ENCODE results near the gene CPED1. TPM values are rescaled to one million over a fixed set of nuclear protein-coding genes. Genes with fewer than 3 reads are reported as not detected.

CPED1 gene
- polyA plus RNA-seq, 1 donor from 2014 or later, result not detected

GRCh38 chr7:121327671-121328070, 339.2 kb downstream of the CPED1 start:
- H3K36me3 ChIP-seq (ENCODE audit: insufficient read depth, low read length), result no peaks in the 10 kb centered on the region
- TF ChIP-seq TAF1 (IDR thresholded peaks at IDR 0.05; ENCODE audit: low read depth) (no peak), MXI1 (conservative IDR thresholded peaks at IDR 0.05; ENCODE audit: poor library complexity, severe bottlenecking) (no peak), EZH2 (IDR thresholded peaks at IDR 0.05; ENCODE audit: borderline replicate concordance, insufficient read depth, low read length, poor library complexity, severe bottlenecking) (no peak), SMC3 (conservative IDR thresholded peaks at IDR 0.05; ENCODE audit: poor library complexity) (no peak), POLR2AphosphoS5 (IDR thresholded peaks at IDR 0.05) (no peak), REST (IDR thresholded peaks at IDR 0.05; ENCODE audit: borderline replicate concordance) (no peak), EP300 (conservative IDR thresholded peaks at IDR 0.05; ENCODE audit: poor library complexity, severe bottlenecking) (no peak), CTCF (IDR thresholded peaks at IDR 0.05; ENCODE audit: poor library complexity, severe bottlenecking) (no peak), RAD21 (conservative IDR thresholded peaks at IDR 0.05) (no peak)
- H3K9me2 ChIP-seq (ENCODE audit: insufficient read depth, low read length), result no peaks in the 10 kb centered on the region
- no peak overlapping the region for H3K9ac ChIP-seq (ENCODE audit: low read length)
- no peaks in the 10 kb centered on the region for H4K20me1 ChIP-seq (ENCODE audit: insufficient read depth)
- no peak overlapping the region for H3K27ac ChIP-seq (ENCODE audit: low read length)
- peaks cover 3% of the 10 kb centered on the region for H3K9me3 ChIP-seq (ENCODE audit: low read length)
- H3K27me3 ChIP-seq (ENCODE audit: insufficient read depth, low read depth, low read length), result peaks cover 51% of the 10 kb centered on the region
- H3F3A ChIP-seq (ENCODE audit: insufficient read depth, low read length, poor library complexity, severe bottlenecking), result no peaks in the 10 kb centered on the region
- H3K79me2 ChIP-seq (replicated peaks; ENCODE audit: insufficient read depth, low read length), result no peaks in the 10 kb centered on the region
- H2AFZ ChIP-seq (ENCODE audit: low read depth, low read length), result no peak overlapping the region
- no peak overlapping the region for H3K4me2 ChIP-seq (ENCODE audit: low read length)
- no peak overlapping the region for H3K4me3 ChIP-seq (ENCODE audit: low read length)

GRCh38 chr7:121328508-121329190, 340.1 kb downstream of the CPED1 start, which contains the start of gene WNT16:
Gene WNT16, plus strand, starts transcription at chr7:121329000. Its CDS starts 293 bp downstream, at chr7:121329293.
- no peak for TF ChIP-seq TAF1 (IDR thresholded peaks at IDR 0.05; ENCODE audit: low read depth)
- no peak for TF ChIP-seq EP300 (conservative IDR thresholded peaks at IDR 0.05; ENCODE audit: poor library complexity, severe bottlenecking)
- H3K9me2 ChIP-seq (ENCODE audit: insufficient read depth, low read length), result no peaks in the 10 kb centered on the region
- no peaks in the 10 kb centered on the region for H3K79me2 ChIP-seq (replicated peaks; ENCODE audit: insufficient read depth, low read length)
- peak within 1 kb of the TSS; percentile 65 for H3K4me3 ChIP-seq (ENCODE audit: low read length)
- H3K9ac ChIP-seq (ENCODE audit: low read length), result no peak within 1 kb of the TSS
- H3K36me3 ChIP-seq (ENCODE audit: insufficient read depth, low read length), result no peaks in the 10 kb centered on the region
- no peak within 1 kb of the TSS for H3K27ac ChIP-seq (ENCODE audit: low read length)
- peak within 1 kb of the TSS; percentile 69 for H3K4me2 ChIP-seq (ENCODE audit: low read length)
- no peak within 1 kb of the TSS for H2AFZ ChIP-seq (ENCODE audit: low read depth, low read length)
- peaks cover 3% of the 10 kb centered on the region for H3K9me3 ChIP-seq (ENCODE audit: low read length)
- H4K20me1 ChIP-seq (ENCODE audit: insufficient read depth), result no peaks in the 10 kb centered on the region
- H3F3A ChIP-seq (ENCODE audit: insufficient read depth, low read length, poor library complexity, severe bottlenecking), result no peaks in the 10 kb centered on the region
- peaks cover 61% of the 10 kb centered on the region for H3K27me3 ChIP-seq (ENCODE audit: insufficient read depth, low read depth, low read length)
